HCT116 (cell line): Measurements from ENCODE around the gene SH2D3C.

Experiments
- ATF3 ChIP-seq: IDR thresholded peaks from 2 replicates; pipeline ENCODE4 v1.6.1; 2012
- CBX3 ChIP-seq: IDR thresholded peaks from 2 replicates; pipeline ENCODE4 v1.6.1; 2012; ENCODE audit warnings: low read depth
- CTCF ChIP-seq, 3 experiments: fragments of 200-600 bp in 1 of 3; sonication (generic) in 1 of 3; IDR thresholded peaks in 2 of 3; conservative IDR thresholded peaks in 1 of 3; 2 replicates each; pipeline ENCODE4 v1.5.1; 2012 to 2017; ENCODE audit warnings: low read depth in 2 of 3, low read length in 2 of 3, antibody characterized with exemption in 1 of 3, borderline replicate concordance in 1 of 3, control low read depth in 1 of 3, mild to moderate bottlenecking in 1 of 3, mixed read lengths in 1 of 3, mixed run types in 1 of 3, moderate library complexity in 1 of 3; ENCODE audit not compliant: insufficient read depth in 1 of 3
- EZH2 ChIP-seq: fragments of 200-600 bp; sonication (generic); IDR thresholded peaks from 2 replicates; pipeline ENCODE4 v1.6.1; 2017; ENCODE audit warnings: antibody characterized with exemption, mixed run types
- EZH2phosphoT487 ChIP-seq: fragments of 200-600 bp; IDR thresholded peaks from 2 replicates; pipeline ENCODE4 v1.6.1; 2018; ENCODE audit warnings: antibody characterized with exemption, borderline replicate concordance
- JUND ChIP-seq: IDR thresholded peaks from 2 replicates; pipeline ENCODE4 v1.6.1; 2012
- MAX ChIP-seq: IDR thresholded peaks from 2 replicates; pipeline ENCODE4 v1.6.1; 2012
- POLR2A ChIP-seq: IDR thresholded peaks from 2 replicates; pipeline ENCODE4 v1.7.0; 2011; ENCODE audit warnings: borderline replicate concordance; ENCODE audit not compliant: insufficient read depth, insufficient read length; ENCODE audit errors: extremely low read depth
- RAD21 ChIP-seq: IDR thresholded peaks from 2 replicates; pipeline ENCODE4 v1.6.1; 2012; ENCODE audit warnings: low read depth, mild to moderate bottlenecking
- REST ChIP-seq: IDR thresholded peaks from 2 replicates; pipeline ENCODE4 v1.6.1; 2012; ENCODE audit warnings: low read depth
- SP1 ChIP-seq: IDR thresholded peaks from 2 replicates; pipeline ENCODE4 v1.6.1; 2012; ENCODE audit warnings: low read depth
- YY1 ChIP-seq: IDR thresholded peaks from 2 replicates; pipeline ENCODE4 v1.6.1; 2011; ENCODE audit warnings: low read length, low read depth, moderate library complexity, mild to moderate bottlenecking; ENCODE audit not compliant: insufficient replicate concordance; ENCODE audit errors: extremely low read depth
- ZBTB33 ChIP-seq: IDR thresholded peaks from 2 replicates; pipeline ENCODE4 v1.6.1; 2011; ENCODE audit warnings: mild to moderate bottlenecking, low read length, moderate library complexity; ENCODE audit not compliant: insufficient replicate concordance; ENCODE audit errors: extremely low read depth

- TF ChIP-seq POLR2A (no peak), EZH2 (no peak), YY1 (no peak), SP1 (no peak), EZH2phosphoT487 (no peak), MAX (no peak), CTCF (IDR thresholded peaks at IDR 0.05 in 2 of 3, conservative IDR thresholded peaks at IDR 0.05 in 1 of 3; ENCODE audit: borderline replicate concordance in 1 of 3, insufficient read depth in 1 of 3, low read depth in 2 of 3, low read length in 2 of 3) (no peak), ATF3 (no peak), JUND (no peak), REST (no peak), CBX3 (no peak), RAD21 (no peak), ZBTB33 (no peak)
Measured at GRCh38 chr9:127714020-127714750, 64.3 kb downstream of the SH2D3C start.
